HUDEP-2 (cell line): ENCODE measurements around the gene YIPF2.
A peak's percentile ranks its signal among the peaks of the same experiment; 100 is the strongest.
"Not testable (repeated sequence)": the region's sequence is repeated elsewhere in the genome, so short reads cannot be mapped to it uniquely, and the experiment has no call there.

Experiments used
- DNase-seq, 76 experiments: peaks; one replicate each; lab custom pipeline; 2025; ENCODE audit not compliant: unreplicated experiment in 76 of 76; lab: John Stamatoyannopoulos, UW

The YIPF2 gene

DNA sequence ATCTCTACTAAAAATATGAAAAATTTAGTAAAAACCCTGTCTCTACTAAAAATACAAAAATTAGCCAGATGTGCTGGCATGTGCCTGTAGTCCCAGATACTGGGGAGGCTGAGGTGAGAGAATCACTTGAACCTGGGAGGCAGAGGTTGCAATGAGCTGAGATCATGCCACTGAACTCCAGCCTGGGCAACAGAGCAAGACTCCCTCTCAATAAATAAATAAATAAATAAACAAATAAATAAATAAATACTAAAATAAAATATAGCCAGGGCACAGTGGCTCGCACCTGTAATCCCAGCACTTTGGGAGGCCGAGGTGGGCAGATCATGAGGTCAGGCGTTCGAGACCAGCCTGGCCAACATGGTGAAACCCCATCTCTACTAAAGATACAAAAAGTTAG, 15.0 kb upstream of the YIPF2 start:
- DNase-seq, result not testable (repeated sequence)

DNA sequence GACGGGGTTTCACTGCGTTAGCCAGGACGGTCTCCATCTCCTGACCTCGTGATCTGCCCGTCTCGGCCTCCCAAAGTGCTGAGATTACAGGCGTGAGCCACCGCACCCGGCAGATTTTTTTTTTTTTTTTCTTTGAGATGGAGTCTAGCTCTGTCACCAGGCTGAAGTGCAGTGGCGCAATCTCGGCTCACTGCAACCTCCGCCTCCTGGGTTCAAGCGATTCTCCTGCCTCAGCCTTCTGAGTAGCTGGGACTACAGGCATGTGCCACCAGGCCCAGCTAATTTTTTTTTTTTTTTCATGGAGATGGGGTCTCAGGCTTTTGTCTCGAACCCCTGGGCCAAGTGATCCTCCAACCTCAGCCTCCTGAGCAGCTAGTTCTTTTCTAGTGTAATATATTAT, 13.2 kb upstream of the YIPF2 start:
- not testable (repeated sequence) for DNase-seq

GRCh38 chr19:10936661-10937084, 8.2 kb upstream of the YIPF2 start:
- DNase-seq, result peak in 53 of 76 experiments; percentile 11 to 83 (median 58)

GRCh38 chr19:10935371-10936059, 7.1 kb upstream of the YIPF2 start:
- peak in 11 of 76 experiments; percentile 18 to 56 (median 27) for DNase-seq

DNA sequence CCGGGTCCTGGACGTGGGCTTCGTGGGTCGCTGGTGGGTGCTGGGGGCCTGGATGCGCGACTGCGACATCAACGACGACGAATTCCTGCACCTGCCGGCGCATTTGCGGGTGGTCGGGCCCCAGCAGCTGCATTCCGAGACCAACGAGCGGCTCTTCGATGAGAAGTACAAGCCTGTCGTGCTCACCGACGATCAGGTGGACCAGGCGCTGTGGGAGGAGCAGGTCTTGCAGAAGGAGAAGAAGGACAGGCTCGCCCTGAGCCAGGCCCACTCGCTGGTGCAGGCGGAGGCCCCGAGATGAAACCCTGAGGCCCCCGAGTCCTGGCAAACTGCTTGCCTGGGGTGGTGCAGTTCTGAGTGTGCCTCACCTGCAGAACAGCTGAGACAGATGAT, 959 bp upstream of the YIPF2 start:
- DNase-seq, result peak in 3 of 76 experiments; percentile 14 to 32 (median 19)

GRCh38 chr19:10927730-10928562, 493 bp downstream of the YIPF2 start:
- DNase-seq, result peak in 22 of 76 experiments; percentile 13 to 85 (median 28)

DNA sequence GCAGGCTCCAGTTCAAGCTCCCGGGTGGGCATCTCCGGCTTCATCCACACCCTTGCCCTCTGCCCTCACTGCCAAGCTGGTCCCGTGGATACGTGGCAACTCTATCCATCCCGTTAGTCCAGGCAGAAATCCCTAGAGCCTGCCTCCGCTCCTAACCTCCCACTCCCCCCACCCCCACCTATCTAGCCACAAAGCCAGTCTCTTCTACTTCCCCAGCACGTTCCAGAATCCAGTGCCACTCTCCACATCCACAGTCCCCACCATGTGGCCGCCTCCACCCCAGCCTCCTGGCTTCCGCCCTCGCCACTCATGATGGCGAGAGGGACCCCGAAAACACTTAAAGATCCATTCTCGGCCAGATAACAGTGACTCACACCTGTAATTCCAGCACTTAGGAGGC, 3.8 kb downstream of the YIPF2 start:
- DNase-seq, result no peak

GRCh38 chr19:10923260-10924112, 5.0 kb downstream of the YIPF2 start:
- no peak for DNase-seq

- DNase-seq, result no peak
Measured at GRCh38 chr19:10922638-10923014, 5.8 kb downstream of the YIPF2 start.

DNA sequence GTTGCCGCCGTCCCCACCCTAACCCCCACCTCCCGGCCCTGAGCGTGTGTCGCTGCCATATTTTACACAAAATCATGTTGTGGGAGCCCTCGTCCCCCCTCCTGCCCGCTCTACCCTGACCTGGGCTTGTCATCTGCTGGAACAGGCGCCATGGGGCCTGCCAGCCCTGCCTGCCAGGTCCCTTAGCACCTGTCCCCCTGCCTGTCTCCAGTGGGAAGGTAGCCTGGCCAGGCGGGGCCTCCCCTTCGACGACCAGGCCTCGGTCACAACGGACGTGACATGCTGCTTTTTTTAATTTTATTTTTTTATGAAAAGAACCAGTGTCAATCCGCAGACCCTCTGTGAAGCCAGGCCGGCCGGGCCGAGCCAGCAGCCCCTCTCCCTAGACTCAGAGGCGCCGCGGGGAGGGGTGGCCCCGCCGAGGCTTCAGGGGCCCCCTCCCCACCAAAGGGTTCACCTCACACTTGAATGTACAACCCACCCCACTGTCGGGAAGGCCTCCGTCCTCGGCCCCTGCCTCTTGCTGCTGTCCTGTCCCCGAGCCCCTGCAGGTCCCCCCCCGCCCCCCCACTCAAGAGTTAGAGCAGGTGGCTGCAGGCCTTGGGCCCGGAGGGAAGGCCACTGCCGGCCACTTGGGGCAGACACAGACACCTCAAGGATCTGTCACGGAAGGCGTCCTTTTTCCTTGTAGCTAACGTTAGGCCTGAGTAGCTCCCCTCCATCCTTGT, 6.4 kb downstream of the YIPF2 start:
- DNase-seq, result no peak

DNA sequence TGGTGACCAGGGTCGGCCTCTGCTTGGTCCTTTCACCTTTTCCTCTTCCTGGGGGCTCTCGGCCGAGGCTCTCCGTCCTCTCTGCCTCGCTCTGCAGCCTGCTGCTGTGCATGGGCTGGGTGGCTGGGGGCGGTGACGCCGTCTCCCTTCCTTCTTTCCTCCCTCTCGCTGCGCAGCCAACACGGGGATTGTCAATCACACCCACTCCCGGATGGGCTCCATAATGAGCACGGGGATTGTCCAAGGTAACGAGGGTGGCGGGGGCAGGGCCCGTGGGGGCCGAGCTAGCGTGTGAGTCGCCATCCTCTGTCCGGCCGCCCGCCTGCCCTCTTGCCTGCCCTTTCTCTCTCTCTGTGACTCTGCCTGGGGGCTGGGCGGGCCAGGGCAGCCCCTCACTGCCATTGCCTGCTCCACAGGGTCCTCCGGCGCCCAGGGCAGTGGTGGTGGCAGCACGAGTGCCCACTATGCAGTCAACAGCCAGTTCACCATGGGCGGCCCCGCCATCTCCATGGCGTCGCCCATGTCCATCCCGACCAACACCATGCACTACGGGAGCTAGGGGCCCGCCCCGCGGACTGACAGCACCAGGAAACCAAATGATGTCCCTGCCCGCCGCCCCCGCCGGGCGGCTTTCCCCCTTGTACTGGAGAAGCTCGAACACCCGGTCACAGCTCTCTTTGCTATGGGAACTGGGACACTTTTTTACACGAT, 7.1 kb downstream of the YIPF2 start:
- DNase-seq, result no peak

DNA sequence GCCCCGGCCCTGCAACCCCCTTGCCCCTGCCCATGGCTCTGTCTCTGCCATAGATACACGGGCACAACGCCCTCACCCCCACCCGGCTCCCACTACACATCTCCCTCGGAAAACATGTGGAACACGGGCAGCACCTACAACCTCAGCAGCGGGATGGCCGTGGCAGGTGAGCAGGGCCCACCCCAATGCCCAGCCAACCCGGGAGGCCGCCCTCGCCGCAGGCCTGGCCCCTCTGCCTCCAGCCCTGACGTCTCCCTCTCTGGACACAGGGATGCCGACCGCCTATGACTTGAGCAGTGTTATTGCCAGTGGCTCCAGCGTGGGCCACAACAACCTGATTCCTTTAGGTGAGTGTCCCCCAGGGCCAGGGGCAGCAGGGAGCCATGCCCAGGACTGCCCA, 7.7 kb downstream of the YIPF2 start:
- DNase-seq, result no peak

DNA sequence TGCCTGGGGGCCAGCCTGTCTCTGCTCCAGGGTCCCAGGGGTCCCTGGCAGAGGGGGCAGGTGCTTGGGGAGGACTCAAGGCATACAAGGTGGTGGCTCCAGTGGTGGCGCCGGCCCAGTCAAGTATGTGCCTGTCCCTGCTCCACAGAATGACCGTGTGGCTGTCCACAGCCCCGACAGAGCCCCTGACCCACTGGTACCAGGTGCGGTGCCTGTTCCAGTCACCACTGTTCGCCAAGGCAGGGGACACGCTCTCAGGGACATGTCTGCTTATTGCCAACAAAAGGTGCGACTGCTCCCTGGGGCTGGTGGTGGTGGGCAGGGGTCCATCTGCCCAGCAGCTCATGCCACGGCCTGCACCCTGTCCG, 8.2 kb downstream of the YIPF2 start:
- no peak for DNase-seq

DNA sequence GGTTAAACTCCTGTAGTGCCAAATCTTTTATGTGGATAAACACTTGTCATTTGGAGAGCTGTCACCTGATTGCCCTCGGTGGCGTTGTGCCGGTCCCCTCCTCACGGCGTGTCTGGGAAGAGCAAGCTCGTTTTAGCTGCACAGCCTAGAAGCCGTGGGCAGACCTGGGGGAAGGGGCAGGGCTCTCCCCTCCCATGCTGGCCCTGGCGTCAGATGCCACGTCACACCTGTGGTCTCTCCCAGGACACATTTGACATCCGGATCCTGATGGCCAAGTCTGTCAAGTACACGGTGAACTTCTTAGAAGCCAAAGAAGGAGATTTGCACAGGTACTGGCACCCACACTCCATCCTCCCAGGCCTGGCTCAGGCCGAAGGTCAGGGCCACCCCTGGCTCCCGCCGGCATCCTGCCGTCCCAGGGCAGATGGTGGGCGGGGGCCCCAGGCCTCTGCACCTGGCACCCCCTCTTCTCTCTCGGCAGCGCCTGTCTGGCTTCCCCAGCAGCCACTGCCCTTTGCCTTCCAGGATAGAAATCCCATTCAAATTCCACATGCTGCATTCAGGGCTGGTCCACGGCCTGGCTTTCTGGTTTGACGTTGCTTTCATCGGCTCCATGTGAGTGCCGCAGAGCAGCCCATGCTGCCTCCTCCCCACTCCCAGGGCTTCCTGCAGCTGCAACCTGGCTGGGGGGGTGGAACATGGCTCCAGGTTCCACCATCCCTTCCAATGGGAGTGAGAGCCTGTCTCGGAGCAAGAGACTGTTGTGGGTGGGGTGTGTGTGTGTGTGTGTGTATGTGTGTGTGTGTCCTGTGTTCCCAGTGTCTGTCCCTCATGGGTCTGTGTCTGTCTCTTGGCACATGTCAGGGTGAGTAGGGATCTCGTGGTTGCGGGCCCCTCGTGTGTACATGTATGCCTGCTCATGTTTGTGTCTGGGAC, 8.8 kb downstream of the YIPF2 start:
- no peak for DNase-seq

GRCh38 chr19:10918359-10918758, 10.1 kb downstream of the YIPF2 start:
- no peak for DNase-seq

GRCh38 chr19:10916602-10917001, 11.8 kb downstream of the YIPF2 start:
- no peak for DNase-seq

DNA sequence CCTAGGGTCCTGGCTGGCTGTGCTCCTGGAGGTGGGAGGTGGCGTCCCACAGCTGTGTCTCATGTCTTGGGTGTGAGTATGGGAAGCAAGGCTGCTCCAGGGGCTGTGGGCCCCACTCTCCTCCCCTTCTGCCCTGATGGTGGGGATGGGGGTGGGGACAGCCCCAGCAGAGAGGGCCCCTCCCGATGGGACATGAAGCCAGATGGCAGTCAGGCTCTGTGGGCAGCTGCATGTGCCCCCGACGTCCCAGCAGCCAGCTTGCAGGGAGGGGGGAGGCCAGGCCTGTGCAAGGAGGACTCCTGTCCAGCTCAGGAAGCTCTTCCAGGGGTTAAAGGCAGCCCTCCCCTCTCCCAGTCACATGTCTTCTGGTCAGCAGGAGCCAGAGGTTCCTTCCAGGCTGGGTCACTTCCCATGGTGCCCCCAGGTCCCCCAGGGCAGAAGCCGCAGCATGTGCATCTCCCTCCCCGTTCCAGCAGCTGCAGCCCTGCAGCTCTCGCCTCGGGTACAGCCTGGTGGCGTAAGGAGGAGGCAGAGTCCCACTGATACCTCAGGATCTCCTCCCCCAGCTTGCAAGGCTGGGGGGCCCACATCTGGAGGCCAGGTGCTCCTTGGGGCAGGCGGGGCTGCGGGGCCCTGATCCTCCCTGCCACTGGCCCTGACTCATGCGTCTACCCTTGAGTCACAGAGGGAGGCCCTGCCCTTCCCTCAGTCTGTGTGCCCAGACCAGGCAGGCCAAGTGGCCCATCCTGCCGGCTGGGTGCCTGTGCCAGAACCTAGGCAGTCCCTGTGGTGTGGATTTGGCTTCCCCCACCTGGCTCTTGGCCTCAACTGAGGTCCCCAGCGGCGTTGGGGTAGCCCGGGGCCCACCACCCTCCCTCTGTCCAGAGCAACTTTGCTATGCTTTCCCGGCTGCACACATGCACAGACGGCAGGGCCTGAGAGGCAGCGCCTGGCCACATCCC, 13.0 kb downstream of the YIPF2 start:
- DNase-seq, result peak in 11 of 76 experiments; percentile 13 to 43 (median 26)
